ENCODE measurements around the gene HLF.

Gene HLF

GRCh38 chr17:55368706-55369105 is 103.9 kb downstream of the HLF start:
- Histone ChIP-seq H3K9me3 (ENCODE audit: severe bottlenecking) (peaks cover 7% of the 10 kb centered on the region), H3K36me3 (no peaks in the 10 kb centered on the region), H3K27ac (no peak overlapping the region), H3K4me3 (ENCODE audit: low read depth, low read length) (no peak overlapping the region), H3K27me3 (ENCODE audit: insufficient read depth, low read depth, severe bottlenecking) (no peaks in the 10 kb centered on the region)
- TF ChIP-seq CTCF (IDR thresholded peaks at IDR 0.05; ENCODE audit: low read depth, low read length), result no peak
- no peak for DNase-seq
